ENCODE results near the gene KLHL25.

- TF ChIP-seq CTCF (IDR thresholded peaks at IDR 0.05; ENCODE audit: borderline replicate concordance, extremely low read depth, low read length, poor library complexity, severe bottlenecking), result no peak
- TF ChIP-seq EZH2 (IDR thresholded peaks at IDR 0.05; ENCODE audit: borderline replicate concordance, low read depth, low read length, severe bottlenecking), result no peak
Measured at GRCh38 chr15:85794598-85795336, at the start of gene KLHL25.
